Endothelial cell (in vitro differentiated cells): Measurements from ENCODE around the gene PDZD4. TPM values are rescaled to one million over a fixed set of nuclear protein-coding genes. Genes with fewer than 3 reads are reported as not detected.

Source experiments
- DNase-seq: peaks from one replicate; pipeline ENCODE4 v3.0.0; 2021; ENCODE audit warnings: low spot score
- H3K27ac Mint-ChIP-seq: one replicate; pipeline ENCODE4 v1.8.0; 2021; ENCODE audit warnings: mixed read lengths, inconsistent platforms; ENCODE audit not compliant: unreplicated experiment
- H3K27me3 Mint-ChIP-seq: one replicate; pipeline ENCODE4 v1.8.0; 2021; ENCODE audit warnings: mild to moderate bottlenecking, moderate library complexity, mixed read lengths, inconsistent platforms; ENCODE audit not compliant: unreplicated experiment
- H3K36me3 Mint-ChIP-seq: one replicate; pipeline ENCODE4 v1.8.0; 2021; ENCODE audit warnings: mild to moderate bottlenecking, low read depth, mixed read lengths, inconsistent platforms; ENCODE audit not compliant: unreplicated experiment
- H3K4me1 Mint-ChIP-seq: one replicate; pipeline ENCODE4 v1.8.0; 2021; ENCODE audit warnings: mild to moderate bottlenecking, mixed read lengths, inconsistent platforms; ENCODE audit not compliant: unreplicated experiment
- H3K4me3 Mint-ChIP-seq: one replicate; pipeline ENCODE4 v1.8.0; 2021; ENCODE audit warnings: mild to moderate bottlenecking, mixed read lengths, inconsistent platforms; ENCODE audit not compliant: unreplicated experiment
- H3K9me3 Mint-ChIP-seq: one replicate; pipeline ENCODE4 v1.8.0; 2021; ENCODE audit warnings: mixed read lengths, inconsistent platforms; ENCODE audit not compliant: unreplicated experiment
- total RNA-seq: library from RNA; stranded (reverse); fragmentation: NEBNext Ultra II Directional; extraction: Animal tissue kit (Norgen Biotek cat#: 25700); gene quantifications from one replicate; pipeline ENCODE4 v1.2.1, GENCODE V29; 2021; ENCODE audit not compliant: unreplicated experiment
- TF ChIP-seq, protein P1 (sequence below): fragments of 200-600 bp; sonication (generic); IDR thresholded peaks from one replicate; pipeline ENCODE4 v1.5.0; 2021; ENCODE audit warnings: antibody characterized with exemption; ENCODE audit not compliant: unreplicated experiment

Gene PDZD4
- total RNA-seq, 1 donor from 2014 or later: 2.6 TPM

DNA sequence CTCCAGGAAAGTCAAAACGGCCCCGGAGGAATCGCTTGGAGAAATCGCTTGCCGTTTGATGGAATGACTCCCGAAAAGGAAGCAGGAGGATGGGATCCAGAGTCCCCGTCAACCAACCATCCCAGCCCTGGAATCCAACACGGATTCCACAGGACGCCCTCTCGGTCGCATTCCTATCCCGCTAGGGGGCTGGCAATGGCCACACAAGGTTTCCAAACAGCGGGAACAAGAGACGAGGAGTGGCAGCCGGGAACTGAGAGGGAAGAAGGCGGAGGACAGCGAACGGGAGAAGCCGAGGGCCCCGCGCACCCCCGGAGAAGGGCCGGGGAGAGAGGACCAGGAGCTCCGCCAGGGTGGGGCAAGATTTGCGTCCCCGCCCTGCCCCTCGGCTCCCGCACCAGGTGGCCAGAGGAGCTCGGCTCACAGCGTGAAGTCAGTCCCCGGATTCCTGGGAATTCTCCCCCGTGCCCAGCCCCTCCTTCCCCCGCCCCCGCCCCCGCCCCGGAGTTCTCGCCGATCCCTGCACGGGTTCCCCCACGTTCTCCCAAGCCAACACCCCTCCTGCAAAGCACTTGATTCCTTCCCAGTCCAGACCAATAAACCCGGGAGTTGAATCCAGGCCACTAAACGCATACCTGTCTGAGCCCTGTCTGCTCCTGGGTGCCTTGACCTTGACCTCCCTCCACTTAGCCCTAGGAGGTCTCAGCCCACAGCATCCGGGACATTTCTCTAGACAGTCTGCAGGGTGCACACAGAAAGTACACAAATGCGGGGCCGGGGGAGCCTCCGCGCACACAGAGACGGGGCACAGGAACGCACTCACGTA lies 1.4 kb downstream of the PDZD4 start:
- Mint-ChIP-seq H3K27me3 (peaks cover 4% of the 10 kb centered on the region), H3K9me3 (no peaks in the 10 kb centered on the region), H3K4me1 (peaks cover 7% of the 10 kb centered on the region), H3K27ac (no peak overlapping the region), H3K4me3 (no peak overlapping the region), H3K36me3 (no peaks in the 10 kb centered on the region)
- no peak for DNase-seq
- TF ChIP-seq, protein P1, sequence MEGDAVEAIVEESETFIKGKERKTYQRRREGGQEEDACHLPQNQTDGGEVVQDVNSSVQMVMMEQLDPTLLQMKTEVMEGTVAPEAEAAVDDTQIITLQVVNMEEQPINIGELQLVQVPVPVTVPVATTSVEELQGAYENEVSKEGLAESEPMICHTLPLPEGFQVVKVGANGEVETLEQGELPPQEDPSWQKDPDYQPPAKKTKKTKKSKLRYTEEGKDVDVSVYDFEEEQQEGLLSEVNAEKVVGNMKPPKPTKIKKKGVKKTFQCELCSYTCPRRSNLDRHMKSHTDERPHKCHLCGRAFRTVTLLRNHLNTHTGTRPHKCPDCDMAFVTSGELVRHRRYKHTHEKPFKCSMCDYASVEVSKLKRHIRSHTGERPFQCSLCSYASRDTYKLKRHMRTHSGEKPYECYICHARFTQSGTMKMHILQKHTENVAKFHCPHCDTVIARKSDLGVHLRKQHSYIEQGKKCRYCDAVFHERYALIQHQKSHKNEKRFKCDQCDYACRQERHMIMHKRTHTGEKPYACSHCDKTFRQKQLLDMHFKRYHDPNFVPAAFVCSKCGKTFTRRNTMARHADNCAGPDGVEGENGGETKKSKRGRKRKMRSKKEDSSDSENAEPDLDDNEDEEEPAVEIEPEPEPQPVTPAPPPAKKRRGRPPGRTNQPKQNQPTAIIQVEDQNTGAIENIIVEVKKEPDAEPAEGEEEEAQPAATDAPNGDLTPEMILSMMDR: no peak

DNA sequence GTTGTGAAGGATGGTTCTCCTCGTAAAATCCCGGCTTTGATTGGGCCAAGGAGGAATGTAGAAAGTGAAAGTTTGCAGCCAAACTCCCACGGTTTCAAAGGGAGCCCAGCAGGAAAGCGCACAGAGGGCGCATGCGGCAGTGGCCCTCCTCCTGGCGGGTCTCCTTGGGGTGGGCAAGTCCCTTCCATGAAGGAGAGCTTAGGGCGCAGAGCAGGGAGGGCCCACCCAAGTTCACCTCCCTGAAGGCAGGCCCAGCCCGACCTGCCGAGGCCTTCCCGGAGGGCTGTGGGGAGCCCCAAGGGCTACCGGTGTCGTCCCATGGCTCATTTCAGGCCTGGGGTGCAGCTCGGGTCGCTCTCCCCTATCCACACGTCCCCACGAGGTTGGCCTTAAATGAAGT lies 2.0 kb downstream of the PDZD4 start:
- Mint-ChIP-seq H3K4me1 (peaks cover 7% of the 10 kb centered on the region), H3K36me3 (no peaks in the 10 kb centered on the region), H3K9me3 (no peaks in the 10 kb centered on the region), H3K27ac (no peak overlapping the region), H3K4me3 (no peak overlapping the region), H3K27me3 (peaks cover 4% of the 10 kb centered on the region)
- no peak for DNase-seq
- TF ChIP-seq, protein P1: no peak

- no peaks in the 10 kb centered on the region for H3K9me3 Mint-ChIP-seq
- DNase-seq: no peak
- H3K27me3 Mint-ChIP-seq: peaks cover 4% of the 10 kb centered on the region
- H3K4me1 Mint-ChIP-seq: peaks cover 7% of the 10 kb centered on the region
- TF ChIP-seq, protein P1: no peak
- H3K4me3 Mint-ChIP-seq: no peak overlapping the region
- H3K36me3 Mint-ChIP-seq: no peaks in the 10 kb centered on the region
- H3K27ac Mint-ChIP-seq: peak overlapping the region; percentile 22
Measured at GRCh38 chrX:153827903-153828302, 2.4 kb downstream of the PDZD4 start.

- no peak overlapping the region for H3K4me3 Mint-ChIP-seq
- TF ChIP-seq, protein P1: no peak
- DNase-seq: no peak
- H3K4me1 Mint-ChIP-seq: peaks cover 10% of the 10 kb centered on the region
- no peak overlapping the region for H3K27ac Mint-ChIP-seq
- peaks cover 4% of the 10 kb centered on the region for H3K27me3 Mint-ChIP-seq
- H3K9me3 Mint-ChIP-seq: no peaks in the 10 kb centered on the region
- H3K36me3 Mint-ChIP-seq: no peaks in the 10 kb centered on the region
Measured at GRCh38 chrX:153827016-153827415, 3.3 kb downstream of the PDZD4 start.

DNA sequence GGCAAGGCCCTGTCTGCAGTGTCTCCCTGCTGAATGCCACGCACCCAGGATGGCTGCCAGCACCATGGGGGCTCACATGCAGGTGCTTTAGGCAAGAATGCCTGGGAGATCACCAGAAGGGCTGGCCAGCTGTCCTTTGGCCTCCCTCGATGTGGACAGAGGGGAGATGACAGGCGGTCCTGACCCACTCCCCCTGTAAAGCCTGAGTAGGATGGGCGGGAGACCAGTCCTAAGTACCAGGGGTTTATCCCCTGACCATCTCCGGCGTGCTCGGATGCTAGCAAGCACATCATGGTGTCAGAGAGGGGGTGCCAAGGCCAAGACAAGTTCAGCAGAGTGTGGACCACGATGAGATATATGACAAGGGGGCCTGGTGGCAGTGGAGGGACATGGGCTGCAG lies 5.3 kb downstream of the PDZD4 start:
- no peaks in the 10 kb centered on the region for H3K36me3 Mint-ChIP-seq

More for the DNA sequence above, 5.3 kb downstream of the PDZD4 start:
- TF ChIP-seq, protein P1: no peak
- no peak for DNase-seq
- Mint-ChIP-seq H3K27me3 (peaks cover 4% of the 10 kb centered on the region), H3K9me3 (no peaks in the 10 kb centered on the region), H3K4me1 (peaks cover 10% of the 10 kb centered on the region), H3K4me3 (no peak overlapping the region), H3K27ac (no peak overlapping the region)
